Right lobe of liver (tissue), 4 donors: ENCODE results near the gene SPHK1.

Experiments
- CTCF ChIP-seq, 4 donors: fragments of 200-600 bp in 3 of 4; fragments of 450-650 bp in 1 of 4; IDR thresholded peaks; one replicate each; pipeline versions ENCODE4 v1.5.1 to v1.8.0; 2016 to 2022; ENCODE audit warnings: antibody characterized with exemption in 4 of 4, mild to moderate bottlenecking in 2 of 4
- POLR2A ChIP-seq: fragments of 450-650 bp; IDR thresholded peaks from one replicate; pipeline ENCODE4 v1.6.1; 2017; ENCODE audit warnings: antibody characterized with exemption, mild to moderate bottlenecking
- donor health status: DM: no; HTN: no; CAD: no.
- donor health status: DM: no; HTN: no; CAD: no.
- donor health status: DM: no; HTN: yes; CAD: no.

GRCh38 chr17:76416457-76416856, 32.0 kb downstream of the SPHK1 start:
- no peak for TF ChIP-seq CTCF (IDR thresholded peaks at IDR 0.05)
- no peak for TF ChIP-seq POLR2A
